ENCODE measurements around the gene RBM39.

The RBM39 gene

GRCh38 chr20:35721621-35722020 is 20.4 kb downstream of the RBM39 start:
- Histone ChIP-seq H3F3A (ENCODE audit: insufficient read depth, low read length) (peaks cover 8% of the 10 kb centered on the region; the same call in 1 of the 2 replicates), H4K20me1 (ENCODE audit: insufficient read depth, low read length) (no peaks in the 10 kb centered on the region), H3K36me3 (ENCODE audit: insufficient read depth, low read length) (peaks cover 98% of the 10 kb centered on the region)

GRCh38 chr20:35721219-35721618 is 20.8 kb downstream of the RBM39 start:
- Histone ChIP-seq H3K9ac (ENCODE audit: low read length) (no peak overlapping the region), H3K27me3 (ENCODE audit: insufficient read depth, low read length) (no peaks in the 10 kb centered on the region), H3K27ac (ENCODE audit: low read depth, low read length, poor library complexity, severe bottlenecking) (no peak overlapping the region), H3F3A (ENCODE audit: insufficient read depth, low read length) (peaks cover 8% of the 10 kb centered on the region; the same call in 1 of the 2 replicates), H3K9me2 (ENCODE audit: low read depth, low read length) (no peaks in the 10 kb centered on the region), H3K36me3 (ENCODE audit: insufficient read depth, low read length) (peaks cover 98% of the 10 kb centered on the region), H3K79me2 (ENCODE audit: insufficient read depth, low read length) (peaks cover 25% of the 10 kb centered on the region), H3K4me3 (ENCODE audit: low read depth, low read length, poor library complexity, severe bottlenecking) (no peak overlapping the region), H4K20me1 (ENCODE audit: insufficient read depth, low read length) (no peaks in the 10 kb centered on the region), H3K9me3 (ENCODE audit: low read length) (no peaks in the 10 kb centered on the region), H3K4me1 (ENCODE audit: insufficient read depth, low read length, severe bottlenecking) (no peaks in the 10 kb centered on the region), H3K4me2 (ENCODE audit: low read length) (no peak overlapping the region), H2AFZ (ENCODE audit: low read length) (no peak overlapping the region)
- no peak for TF ChIP-seq EZH2 (IDR thresholded peaks at IDR 0.05; ENCODE audit: borderline replicate concordance, low read length)
- TF ChIP-seq, protein P1, sequence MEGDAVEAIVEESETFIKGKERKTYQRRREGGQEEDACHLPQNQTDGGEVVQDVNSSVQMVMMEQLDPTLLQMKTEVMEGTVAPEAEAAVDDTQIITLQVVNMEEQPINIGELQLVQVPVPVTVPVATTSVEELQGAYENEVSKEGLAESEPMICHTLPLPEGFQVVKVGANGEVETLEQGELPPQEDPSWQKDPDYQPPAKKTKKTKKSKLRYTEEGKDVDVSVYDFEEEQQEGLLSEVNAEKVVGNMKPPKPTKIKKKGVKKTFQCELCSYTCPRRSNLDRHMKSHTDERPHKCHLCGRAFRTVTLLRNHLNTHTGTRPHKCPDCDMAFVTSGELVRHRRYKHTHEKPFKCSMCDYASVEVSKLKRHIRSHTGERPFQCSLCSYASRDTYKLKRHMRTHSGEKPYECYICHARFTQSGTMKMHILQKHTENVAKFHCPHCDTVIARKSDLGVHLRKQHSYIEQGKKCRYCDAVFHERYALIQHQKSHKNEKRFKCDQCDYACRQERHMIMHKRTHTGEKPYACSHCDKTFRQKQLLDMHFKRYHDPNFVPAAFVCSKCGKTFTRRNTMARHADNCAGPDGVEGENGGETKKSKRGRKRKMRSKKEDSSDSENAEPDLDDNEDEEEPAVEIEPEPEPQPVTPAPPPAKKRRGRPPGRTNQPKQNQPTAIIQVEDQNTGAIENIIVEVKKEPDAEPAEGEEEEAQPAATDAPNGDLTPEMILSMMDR (IDR thresholded peaks at IDR 0.05; ENCODE audit: low read length), result no peak

More at GRCh38 chr20:35721621-35722020, 20.4 kb downstream of the RBM39 start:
- Histone ChIP-seq H3K4me3 (ENCODE audit: low read depth, low read length, poor library complexity, severe bottlenecking) (no peak overlapping the region), H3K79me2 (ENCODE audit: insufficient read depth, low read length) (peaks cover 25% of the 10 kb centered on the region), H3K4me2 (ENCODE audit: low read length) (no peak overlapping the region), H3K27ac (ENCODE audit: low read depth, low read length, poor library complexity, severe bottlenecking) (no peak overlapping the region), H3K4me1 (ENCODE audit: insufficient read depth, low read length, severe bottlenecking) (no peaks in the 10 kb centered on the region), H2AFZ (ENCODE audit: low read length) (no peak overlapping the region), H3K9ac (ENCODE audit: low read length) (no peak overlapping the region), H3K27me3 (ENCODE audit: insufficient read depth, low read length) (no peaks in the 10 kb centered on the region), H3K9me2 (ENCODE audit: low read depth, low read length) (no peaks in the 10 kb centered on the region), H3K9me3 (ENCODE audit: low read length) (no peaks in the 10 kb centered on the region)
- TF ChIP-seq, protein P1 (IDR thresholded peaks at IDR 0.05; ENCODE audit: low read length), result no peak

GRCh38 chr20:35720165-35721123 is 21.6 kb downstream of the RBM39 start:
- peaks cover 8% of the 10 kb centered on the region; the same call in 1 of the 2 replicates for H3F3A ChIP-seq (ENCODE audit: insufficient read depth, low read length)
- no peaks in the 10 kb centered on the region for H4K20me1 ChIP-seq (ENCODE audit: insufficient read depth, low read length)
- no peak overlapping the region for H3K4me2 ChIP-seq (ENCODE audit: low read length)
- no peaks in the 10 kb centered on the region for H3K4me1 ChIP-seq (ENCODE audit: insufficient read depth, low read length, severe bottlenecking)
- H3K27ac ChIP-seq (ENCODE audit: low read depth, low read length, poor library complexity, severe bottlenecking), result no peak overlapping the region
- peaks cover 25% of the 10 kb centered on the region for H3K79me2 ChIP-seq (ENCODE audit: insufficient read depth, low read length)
- no peaks in the 10 kb centered on the region for H3K9me3 ChIP-seq (ENCODE audit: low read length)
- peaks cover 98% of the 10 kb centered on the region for H3K36me3 ChIP-seq (ENCODE audit: insufficient read depth, low read length)
- no peak overlapping the region for H2AFZ ChIP-seq (ENCODE audit: low read length)
- H3K9ac ChIP-seq (ENCODE audit: low read length), result no peak overlapping the region
- TF ChIP-seq, protein P1 (IDR thresholded peaks at IDR 0.05; ENCODE audit: low read length), result no peak
- TF ChIP-seq EZH2 (IDR thresholded peaks at IDR 0.05; ENCODE audit: borderline replicate concordance, low read length), result no peak
- no peaks in the 10 kb centered on the region for H3K27me3 ChIP-seq (ENCODE audit: insufficient read depth, low read length)
- no peak overlapping the region for H3K4me3 ChIP-seq (ENCODE audit: low read depth, low read length, poor library complexity, severe bottlenecking)
- no peaks in the 10 kb centered on the region for H3K9me2 ChIP-seq (ENCODE audit: low read depth, low read length)

Measured in OCI-LY1 (cell line).